T-helper 1 cell treated with Interleukin-12 subunit alpha and Interleukin-12 subunit beta and Interleukin-4 antibody, amounts not matched to agents 30 ng/mL and 1 ng/mL, for 36 hours (primary cell): ENCODE measurements around the gene ESPNL. TPM values are rescaled to one million over a fixed set of nuclear protein-coding genes. Genes with fewer than 3 reads are reported as not detected.

ENCODE experiments used
- intact Hi-C: fragments of 100-400 bp; cut with micrococcal nuclease; formaldehyde crosslinking; loops from one replicate; pipeline ENCODE4 v1.15.1; 2024
- total RNA-seq: library from RNA; stranded (reverse); gene quantifications from 2 replicates; pipeline ENCODE4 v1.2.3, GENCODE V29; 2022

Gene ESPNL
- total RNA-seq, 1 donor from 2014 or later: 0.15 TPM

DNA sequence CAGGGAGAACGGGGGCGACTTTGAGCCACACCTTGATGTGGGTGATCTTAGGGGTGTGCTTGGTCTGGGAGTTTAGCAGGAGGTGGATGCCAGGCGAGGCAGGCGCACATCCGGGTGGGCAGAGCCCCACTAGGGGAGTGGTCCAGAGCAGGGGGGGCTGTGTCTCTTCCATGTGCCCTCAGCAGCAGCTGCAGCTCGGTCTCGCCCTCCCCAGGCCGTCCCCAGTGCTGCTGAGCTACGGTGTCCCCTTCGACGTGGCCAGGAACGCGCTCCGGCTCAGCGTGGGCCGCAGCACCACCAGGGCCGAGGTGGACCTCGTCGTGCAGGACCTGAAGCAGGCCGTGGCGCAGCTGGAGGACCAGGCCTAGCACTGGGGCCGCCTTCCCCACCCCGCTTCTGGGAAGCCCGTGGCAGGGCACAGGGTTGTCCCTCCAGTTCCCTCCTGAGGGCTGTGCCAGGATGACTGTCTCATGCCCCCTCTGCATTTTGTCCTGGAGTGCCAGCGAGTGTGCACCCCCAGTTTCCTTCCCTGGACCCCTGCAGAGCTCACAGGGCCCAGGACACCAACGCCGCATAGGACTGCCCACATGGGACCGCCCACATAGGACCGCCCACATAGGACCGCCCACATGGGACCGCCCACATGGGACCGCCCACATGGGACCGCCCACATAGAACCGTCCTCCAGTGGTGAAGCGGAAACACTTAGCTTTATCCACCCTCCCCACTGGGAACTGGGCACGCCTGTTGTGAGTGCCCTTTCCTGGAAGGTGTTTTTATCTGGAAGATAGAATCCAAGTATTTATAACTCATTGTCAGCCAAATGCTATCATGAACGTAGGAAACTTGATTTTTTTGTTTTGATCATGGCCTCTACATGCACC lies 1.9 kb upstream of the ESPNL start:
- intact Hi-C loops: loop anchor here (2.0 kb wide), 1 partner anchor 131 kb away; the partner anchor contains the start of gene UBE2F

DNA sequence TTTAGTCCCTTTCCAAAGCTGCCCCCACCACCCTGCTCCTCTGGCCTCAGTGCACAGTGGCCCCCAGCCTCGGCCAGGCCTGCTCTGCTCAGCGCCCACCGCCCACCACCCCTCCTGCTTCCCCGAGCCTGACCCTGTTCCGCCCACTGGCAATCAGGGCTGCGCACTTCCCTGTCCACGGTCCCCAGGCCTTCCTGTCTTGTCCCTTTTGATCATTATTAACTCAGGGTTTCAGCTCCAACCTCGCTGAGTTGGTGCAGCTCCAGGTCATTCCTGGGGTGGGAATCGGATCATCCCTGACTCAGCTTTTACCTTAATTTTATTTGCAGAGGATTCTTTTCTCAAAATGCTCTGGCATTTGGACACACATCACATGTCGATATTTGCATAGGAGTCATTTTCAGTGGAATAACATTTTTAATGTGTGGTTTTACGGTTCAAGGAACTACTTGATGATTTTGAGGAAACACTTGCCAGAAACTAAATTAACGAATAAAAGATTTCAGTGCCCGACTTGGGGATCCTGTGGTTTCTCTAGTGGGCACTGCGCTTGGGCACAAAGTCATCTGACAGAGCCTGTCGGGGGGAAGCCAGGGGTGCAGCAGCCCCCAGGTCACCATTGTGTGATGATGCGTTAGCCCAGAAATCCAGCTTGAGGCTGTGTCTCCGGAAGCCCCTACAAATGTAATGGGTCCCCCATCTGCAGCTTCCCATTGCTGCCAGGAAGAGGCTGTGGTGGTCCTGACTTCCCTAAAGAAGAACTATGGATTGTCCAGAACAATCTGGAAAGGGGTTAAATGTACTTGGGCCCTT lies 1.0 kb upstream of the ESPNL start:
- intact Hi-C loops: loop anchor here (2.0 kb wide), 1 partner anchor 132 kb away; the partner anchor contains the start of gene UBE2F

DNA sequence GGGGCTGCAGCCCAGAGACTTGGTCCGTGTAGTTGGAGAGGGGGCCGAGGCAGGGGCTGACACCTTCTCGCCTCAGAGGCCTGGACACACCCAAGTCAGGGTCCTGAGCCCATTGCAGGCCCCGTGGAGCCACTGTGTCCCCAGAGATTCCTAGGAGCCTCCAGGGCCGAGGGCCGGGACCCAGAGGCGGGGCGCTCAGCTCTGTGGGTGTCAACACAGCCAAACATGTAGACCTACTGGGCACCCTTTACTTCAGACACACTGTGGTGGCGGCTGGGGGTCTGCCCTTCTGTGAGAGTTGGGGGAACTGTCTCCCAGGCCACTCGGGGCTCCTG lies 459 bp upstream of the ESPNL start:
- intact Hi-C loops: loop anchor here (2.0 kb wide), 1 partner anchor 133 kb away; the partner anchor contains the start of gene UBE2F

DNA sequence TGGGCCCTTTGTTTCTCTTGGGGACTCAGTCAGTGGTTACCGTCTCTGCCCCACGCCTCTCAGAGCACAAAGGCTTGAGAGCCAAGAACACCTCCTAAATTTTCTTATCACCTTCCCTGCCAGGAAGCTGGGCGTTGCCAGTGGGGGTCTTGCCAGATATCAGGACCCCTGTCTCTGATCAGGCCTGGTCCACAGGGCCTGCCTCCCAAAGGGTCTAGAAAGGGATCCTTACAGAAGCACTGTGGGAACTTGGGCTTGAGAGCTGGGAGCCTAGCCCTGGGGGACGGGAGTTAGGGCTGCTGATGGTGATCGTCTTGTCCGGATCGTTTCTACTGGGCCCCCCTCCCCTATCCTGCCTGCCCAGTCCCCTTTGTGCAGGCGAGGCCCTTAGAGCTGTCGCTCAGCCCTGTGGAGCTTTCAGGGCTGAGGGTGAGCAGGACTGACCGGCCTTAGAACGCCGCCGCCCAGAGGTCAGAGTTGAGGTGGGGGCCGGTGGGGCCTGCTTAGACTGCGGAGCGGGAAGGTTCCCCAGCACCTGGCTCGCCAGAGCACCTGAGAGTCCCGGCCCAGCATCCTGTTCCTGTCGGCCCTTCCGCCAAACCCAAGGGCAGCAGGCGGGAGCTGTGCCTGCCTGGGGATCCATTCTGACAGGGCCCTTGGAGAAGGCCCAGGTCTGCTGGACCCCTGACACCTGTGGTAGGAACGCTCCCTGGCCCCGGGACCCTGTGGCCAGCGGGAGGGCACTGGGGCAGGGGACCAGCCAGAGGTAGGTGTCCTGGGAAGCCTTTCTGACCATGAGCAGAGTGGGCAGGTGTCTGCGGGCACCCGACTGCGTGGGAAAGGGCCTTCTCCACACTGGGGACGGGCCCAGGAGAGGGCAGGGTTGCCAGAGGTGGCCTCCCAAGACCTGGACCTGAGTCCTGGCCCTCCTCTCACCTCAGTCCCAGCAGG lies 956 bp downstream of the ESPNL start:
- intact Hi-C loops: no loop called here

DNA sequence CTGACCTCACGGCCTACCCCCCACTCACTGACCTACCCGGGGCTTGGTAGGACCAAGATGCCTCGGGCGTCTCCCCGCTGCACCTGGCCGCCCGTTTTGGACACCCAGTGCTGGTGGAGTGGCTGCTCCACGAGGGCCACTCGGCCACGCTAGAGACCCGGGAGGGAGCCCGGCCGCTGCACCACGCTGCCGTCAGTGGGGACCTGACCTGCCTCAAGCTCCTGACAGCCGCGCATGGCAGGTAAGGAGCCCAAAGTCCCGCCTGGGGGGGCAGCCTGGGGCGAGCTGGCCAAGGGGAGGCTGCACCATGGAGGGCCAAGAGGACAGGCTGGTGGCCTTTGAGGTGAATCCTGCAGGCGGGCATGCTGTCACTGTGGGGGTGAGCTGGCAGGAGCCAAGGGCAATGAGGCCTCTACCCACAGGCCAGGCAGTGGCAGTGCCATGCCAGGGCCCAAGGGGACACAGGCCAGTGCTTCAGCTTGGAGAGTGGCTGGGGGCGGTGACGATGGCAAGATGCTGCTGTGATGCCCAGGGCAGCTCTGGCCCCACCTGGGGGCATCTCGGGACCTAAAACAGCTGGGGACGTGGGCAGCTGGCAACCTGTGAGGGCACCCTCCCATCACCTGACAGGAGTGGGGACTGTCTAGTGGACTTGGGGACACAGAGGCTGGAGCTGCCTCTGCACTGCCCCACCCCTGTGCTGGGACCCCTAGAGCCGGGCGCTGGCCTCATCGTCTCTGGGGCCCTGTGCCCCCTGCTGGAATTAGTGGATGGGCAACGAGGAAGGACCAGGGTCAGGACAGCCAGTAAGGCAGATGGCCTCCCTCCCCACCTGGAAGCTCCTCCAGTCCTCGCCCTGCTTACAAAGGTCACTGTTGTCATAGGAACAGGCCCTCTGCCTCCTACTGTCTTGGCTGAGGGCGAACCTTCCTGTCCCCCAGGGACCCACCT lies 2.0 kb downstream of the ESPNL start:
- intact Hi-C loops: no loop called here

DNA sequence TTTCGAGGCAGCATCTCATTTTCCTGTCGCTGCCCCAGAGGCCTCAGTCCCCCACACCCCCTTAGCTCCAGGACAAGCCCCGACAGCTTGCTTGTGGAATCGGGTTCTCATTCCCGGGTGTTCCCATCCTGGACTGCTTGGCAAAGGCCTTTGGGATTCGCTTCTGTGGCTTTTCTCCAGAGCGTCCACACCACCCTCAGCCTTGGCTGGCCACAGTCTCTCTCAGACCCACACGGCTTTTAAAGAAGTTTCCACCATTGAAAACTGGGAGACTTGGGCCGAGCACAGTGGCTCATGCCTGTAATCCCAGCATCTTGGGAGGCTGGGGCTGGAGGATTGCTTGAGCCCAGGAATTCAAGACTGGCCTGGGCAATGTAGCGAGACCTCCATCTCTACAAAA lies 2.7 kb downstream of the ESPNL start:
- intact Hi-C loops: no loop called here

DNA sequence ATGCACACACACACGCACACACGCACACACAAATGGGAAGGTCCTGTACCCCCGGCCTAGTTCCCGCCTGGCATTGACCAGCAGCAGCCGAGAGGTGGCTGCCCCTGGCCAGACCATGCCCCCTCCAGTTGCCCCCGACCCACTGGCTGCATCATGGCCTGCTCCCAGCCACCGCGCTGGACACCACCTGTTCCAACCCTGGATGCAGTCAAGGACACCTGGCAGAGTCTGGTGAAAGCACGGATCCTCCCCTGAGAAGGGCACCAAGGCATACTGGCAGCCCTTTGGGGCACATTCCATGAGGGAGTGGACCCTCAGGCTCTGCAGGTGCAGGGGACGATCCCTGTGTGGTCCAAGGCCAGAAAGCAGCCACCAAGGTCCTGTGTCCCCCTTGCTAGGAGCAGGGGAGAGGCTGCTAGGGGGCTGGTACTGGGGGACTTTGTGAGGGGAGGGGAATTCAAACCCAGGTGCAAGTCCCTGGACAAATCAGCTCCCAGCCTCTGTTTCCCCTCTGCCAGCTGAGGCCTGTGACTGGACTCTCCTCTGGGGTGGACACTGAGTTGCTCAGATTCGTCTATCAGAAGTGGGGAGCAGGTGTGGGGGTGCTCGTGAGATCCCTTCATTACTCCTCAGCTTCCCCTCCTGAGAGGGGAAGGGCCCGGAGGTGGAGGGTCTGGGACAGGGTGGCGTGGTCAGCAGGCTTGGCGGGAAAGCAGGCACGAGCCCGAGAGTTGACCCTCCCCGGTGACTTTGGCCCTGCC lies 3.5 kb downstream of the ESPNL start:
- intact Hi-C loops: no loop called here

DNA sequence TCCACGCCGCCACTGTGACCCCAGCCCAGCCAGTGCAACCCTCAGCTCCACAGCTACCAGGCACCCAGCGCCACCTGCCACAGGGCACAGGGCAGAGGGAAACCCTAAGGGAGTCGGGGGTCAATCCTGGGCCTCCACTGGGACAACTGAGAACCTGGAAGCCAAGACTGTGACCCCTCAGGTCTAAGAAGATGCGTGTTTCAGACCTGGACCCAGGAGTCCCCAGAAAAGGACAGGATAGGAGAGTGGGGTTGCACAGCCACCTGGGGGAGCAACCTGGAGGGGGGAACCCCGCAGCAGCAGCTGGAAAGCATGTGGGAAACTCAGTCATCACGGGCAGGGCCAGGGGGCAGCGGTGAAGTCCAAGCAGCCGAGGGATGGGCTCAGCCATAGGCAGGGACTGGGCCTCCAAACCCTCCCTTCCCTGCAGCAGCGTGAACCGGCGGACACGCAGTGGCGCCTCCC lies 4.1 kb downstream of the ESPNL start:
- intact Hi-C loops: no loop called here

DNA sequence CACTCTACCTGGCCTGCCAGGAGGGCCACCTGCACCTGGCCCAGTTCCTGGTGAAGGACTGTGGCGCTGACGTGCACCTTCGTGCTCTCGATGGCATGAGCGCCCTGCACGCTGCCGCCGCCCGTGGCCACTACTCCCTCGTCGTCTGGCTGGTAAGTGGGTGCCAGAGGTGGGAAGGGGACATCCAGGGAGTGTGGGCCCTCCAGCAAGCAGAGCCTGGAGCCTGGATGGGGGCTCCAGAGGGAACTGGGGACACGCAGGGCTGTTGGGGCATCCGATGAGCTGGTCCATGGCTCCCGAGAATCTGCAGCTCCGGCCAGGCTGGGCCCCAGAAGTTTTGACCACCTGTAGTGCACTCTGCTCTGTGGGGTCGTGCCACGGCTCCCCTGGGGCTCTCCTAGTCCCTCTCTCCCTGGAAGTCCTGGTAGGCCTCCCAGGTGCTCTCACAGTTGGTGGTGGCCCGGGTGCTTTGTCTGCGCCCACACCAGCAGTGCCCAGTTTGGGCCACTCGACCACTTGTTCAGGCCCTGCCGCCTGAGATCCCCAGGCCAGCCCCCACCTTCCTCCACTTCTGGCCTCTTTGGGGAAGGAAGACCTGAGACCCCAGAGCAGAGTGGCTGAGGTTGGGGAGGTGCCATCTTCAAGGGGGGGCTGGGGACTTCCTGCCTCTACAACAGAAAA lies 4.7 kb downstream of the ESPNL start:
- intact Hi-C loops: no loop called here

DNA sequence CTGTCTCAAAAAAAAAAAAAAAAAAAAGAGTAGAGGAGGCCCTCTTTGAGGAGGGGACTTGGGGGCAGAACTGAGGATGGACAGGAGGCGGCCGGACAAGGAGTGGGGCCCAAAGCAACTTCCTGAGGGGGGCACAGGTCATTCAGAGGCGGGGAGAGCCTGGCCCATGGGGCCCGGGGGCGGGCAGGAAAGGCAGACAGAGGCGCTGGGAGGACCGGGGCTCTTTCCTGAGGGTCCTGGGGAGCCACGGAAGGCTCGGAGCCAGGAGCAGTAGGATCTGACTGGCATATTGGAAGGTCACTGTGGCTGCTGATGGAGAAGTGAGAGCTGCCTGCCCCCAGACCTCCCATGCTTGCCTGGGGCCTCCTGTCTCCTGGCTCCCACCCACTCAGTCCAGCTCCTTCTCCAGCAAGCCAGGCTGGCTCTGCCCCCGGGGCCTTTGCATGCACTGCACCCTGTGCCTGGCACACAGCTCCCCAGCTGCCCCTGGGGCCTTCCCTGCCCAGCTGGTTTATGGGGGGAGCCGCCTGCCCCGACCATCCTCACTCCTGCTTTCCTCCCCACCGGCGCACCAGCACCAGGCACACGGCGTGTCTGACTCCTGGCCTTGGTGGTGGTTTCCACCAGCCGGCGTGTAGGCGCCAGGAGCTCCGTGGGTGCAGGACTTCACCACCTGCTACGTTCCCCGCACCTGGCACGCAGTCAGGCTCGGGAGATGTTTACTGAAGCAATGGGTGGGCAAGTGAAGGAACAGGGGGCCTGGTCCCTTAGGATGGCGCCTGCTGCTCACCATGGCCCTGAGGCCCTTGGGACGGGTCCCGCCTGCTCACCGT lies 5.6 kb downstream of the ESPNL start:
- intact Hi-C loops: loop anchor here (2.0 kb wide), 1 partner anchor 137 kb away; no protein-coding TSS in a partner anchor

DNA sequence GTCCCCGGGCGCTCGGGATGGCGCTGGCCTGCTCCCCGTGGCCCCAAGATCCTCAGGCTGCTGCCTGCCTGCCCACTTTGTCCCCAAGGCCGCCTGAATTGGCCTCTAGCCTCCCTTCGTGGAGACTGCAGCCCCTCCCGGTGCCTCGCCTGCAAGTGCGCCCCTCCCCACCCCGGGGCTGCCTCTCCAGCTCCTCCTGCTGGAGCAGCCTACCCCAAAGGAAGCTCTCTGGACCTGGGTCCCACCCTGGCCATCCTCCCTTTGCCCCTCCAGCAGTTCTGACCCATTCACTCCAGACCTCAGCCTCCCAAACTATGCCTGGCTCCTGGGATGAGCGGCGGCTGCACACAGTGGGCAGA lies 6.2 kb downstream of the ESPNL start:
- intact Hi-C loops: loop anchor here (2.0 kb wide), 1 partner anchor 138 kb away; no protein-coding TSS in a partner anchor

DNA sequence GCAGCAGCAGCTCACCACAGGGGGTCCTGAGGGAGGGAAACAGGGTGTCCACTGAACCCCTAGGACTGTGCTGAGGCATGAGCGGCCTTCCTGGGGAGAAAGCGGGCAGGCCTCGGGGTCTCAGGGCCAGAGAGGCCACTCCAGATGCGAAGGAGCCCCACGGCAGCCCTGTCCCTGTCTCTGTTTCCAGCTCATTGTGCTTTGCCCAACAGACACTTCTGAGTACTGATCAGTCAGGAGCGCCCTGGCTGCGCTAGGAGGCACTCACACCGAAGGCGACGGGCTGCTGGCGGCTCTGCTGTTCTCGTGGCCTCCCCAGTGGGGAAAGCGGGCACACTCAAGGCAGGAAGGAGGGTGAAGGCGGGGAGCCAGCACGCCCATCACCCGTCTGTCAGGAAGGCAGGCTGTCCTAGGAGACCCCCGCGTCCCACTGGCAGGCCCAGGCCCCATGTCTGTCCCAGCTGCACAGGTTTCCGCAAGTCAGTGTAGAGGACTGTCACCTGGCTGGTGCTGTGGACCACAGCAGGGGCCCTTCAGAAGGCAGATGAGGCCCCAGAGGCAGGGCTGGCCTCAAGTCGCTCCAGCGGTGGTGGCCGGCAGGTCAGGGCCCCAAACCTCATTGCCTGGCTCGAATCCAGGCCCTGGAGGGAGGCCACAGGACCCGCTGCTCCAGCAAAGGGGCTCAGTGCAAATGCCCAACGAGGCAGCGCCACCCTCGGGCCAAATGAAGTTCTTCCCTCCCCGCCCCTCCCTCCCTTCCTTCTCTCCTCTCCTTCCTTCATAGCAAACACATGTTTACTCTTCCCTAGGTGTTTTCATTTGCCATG lies 6.8 kb downstream of the ESPNL start:
- intact Hi-C loops: loop anchor here (2.0 kb wide), 1 partner anchor 138 kb away; no protein-coding TSS in a partner anchor

DNA sequence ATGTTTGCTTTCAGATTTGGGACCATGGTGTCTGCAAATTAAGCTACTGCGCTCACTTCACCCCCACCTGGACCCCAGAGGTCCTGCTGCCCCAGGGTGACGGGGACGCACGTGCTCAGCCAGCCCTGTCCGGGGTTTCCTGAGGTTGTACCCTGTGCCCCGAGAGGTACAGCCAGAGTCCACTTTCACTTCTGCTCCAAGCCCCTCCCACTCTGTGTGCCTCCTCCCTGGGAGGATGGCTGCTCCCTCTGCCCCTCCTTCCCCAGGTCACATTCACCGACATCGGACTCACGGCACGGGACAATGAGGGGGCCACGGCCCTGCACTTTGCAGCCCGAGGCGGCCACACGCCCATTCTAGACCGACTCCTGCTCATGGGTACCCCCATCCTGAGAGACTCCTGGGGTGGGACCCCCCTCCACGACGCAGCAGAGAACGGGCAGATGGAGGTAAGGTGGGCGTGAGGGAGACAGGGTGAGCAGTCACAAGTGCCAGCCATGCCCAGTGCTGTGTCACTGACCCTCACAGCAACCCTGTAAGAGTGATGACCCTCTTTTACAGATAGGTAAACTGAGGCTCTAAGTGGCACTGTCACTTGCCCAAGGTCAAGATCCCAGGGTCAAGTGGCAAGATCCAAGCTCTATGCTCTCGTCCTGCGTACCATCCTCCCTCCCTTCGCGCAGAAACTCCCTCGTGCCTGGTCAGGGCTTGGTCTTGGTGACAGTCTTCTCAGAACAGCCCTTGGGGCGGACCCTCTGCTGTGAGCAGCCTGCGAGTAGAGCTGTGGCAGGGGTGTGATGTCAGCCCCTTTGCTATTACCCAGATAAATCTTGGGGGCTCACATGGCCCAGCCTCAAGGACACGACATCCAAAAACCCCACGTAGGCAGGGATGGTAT lies 7.6 kb downstream of the ESPNL start:
- intact Hi-C loops: loop anchor here (2.0 kb wide), 1 partner anchor 139 kb away; no protein-coding TSS in a partner anchor

DNA sequence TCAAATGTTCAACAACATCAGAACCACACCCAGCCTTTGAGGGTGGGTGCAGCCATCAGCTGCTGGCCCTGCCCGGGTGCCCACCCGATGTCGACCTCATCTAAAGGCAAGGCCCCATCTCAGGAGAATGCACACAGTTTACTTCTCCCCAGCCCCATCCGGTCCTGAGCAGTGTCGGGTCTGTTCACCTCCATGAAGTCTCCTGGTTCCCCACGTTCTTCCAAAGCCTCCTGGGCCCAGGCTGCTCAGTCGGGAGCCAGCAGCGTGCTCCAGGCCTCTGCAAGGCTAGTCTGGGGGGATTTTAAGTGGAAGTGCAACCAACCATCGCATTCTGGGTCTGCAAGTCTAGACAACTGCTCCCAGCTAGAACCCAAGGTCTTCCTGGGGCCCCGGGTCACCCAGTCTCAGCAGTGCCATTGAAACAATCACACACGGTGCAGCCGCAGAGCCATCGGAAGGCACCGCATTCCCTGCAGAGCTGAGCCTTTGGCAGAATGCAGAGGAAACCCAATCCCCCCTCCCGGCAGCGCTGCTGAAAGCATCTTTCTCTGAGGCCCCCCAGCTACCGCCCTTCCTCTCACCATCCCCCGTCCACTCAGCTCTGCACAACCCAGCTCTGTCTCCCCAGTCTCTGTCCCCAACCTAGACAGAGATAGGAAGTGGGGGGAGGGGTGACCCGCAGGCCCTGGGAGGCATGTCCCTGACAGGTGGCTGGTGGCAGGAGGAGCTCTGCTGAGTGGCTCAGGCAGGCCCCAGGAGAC lies 8.5 kb downstream of the ESPNL start:
- intact Hi-C loops: no loop called here

DNA sequence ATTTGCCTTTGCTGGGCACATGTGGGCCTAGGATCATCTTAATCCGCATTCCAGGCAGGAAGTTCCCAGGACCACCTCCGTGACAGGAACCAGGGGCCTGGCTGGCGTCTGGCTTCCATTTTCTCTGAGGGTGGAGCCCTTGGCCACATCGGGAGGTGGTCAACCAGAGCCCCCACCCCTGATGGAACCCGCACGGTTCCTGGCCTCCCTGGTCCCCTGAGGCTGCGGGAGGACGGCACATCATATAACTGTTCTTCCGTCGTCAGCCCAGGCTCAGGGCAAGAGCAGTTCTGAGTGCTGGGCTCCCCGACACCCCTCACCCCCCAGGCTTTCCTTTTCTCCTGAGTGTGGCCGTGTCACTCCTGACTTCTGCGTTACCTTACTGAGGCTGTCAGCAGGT lies 13.5 kb downstream of the ESPNL start:
- intact Hi-C loops: no loop called here
